Measurements from ENCODE around the gene AVPR1A.

AVPR1A gene

DNA sequence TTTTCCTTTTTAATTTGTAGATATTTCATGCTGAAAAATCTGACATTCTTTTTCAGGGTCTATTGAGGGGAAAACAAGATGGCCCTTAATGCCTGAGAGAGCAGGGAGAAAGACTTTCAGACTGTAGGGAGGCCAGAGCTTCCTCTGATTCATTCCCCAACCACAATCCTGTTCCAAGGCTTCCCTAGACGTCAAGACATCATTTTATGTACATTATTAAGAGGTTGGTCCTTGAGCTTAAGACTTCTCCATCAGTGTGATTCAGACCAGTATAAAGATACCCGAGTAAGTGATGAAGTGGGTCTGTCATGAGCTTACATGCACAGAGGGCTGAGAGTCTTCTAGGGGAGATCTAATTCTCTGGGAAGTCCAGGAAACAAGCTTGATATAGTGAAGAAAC, 57.3 kb downstream of the AVPR1A start:
- no peak for DNase-seq

- no peak for DNase-seq
Measured at GRCh38 chr12:63093084-63093483, 57.9 kb downstream of the AVPR1A start.

All from stimulated activated naive CD4-positive, alpha-beta T cell (primary cell).